A549 (cell line): ENCODE results near the gene TMEM272. TPM values are rescaled to one million over a fixed set of nuclear protein-coding genes. Genes with fewer than 3 reads are reported as not detected.

ENCODE experiments used
- ATAC-seq, 2 experiments: fragments of 200-7000 bp in 1 of 2; fragments of >200 bp in 1 of 2; cut with Nextera tagmentation in 1 of 2; cut with Tn5 transposase in 1 of 2; 3 replicates each; pipeline versions ENCODE4 v1.8.0 to v1.9.1; 2018 to 2020; ENCODE audit warnings: mild to moderate bottlenecking in 1 of 2, moderate library complexity in 1 of 2
- CTCF ChIA-PET: fragments of 300-600 bp; sonication (Branson Sonifier 250); formaldehyde crosslinking; extraction: SDS; loops from one replicate; lab custom pipeline; 2021; ENCODE audit warnings: antibody characterized with exemption, inconsistent platforms; lab: Yijun Ruan, JAX
- POLR2A ChIA-PET: fragments of 350-600 bp; formaldehyde crosslinking; extraction: SDS; loops from one replicate; lab custom pipeline; 2021; ENCODE audit warnings: antibody characterized with exemption, inconsistent platforms; lab: Yijun Ruan, JAX
- DNase-seq, 2 experiments: peaks; one replicate each; pipeline versions ENCODE4 v3.0.0 to v3.0.0-alpha.2; 2011 to 2016; ENCODE audit warnings: low read depth in 1 of 2, low spot score in 1 of 2
- FAIRE-seq: peaks from 2 replicates; lab custom pipeline; 2011; peaks lifted over from hg19 to GRCh38; lab: Jason Lieb, UNC
- H3K27ac ChIP-seq, 2 experiments: fragments of >200 bp; sonication (Bioruptor Twin); formaldehyde crosslinking; 3 replicates each; pipeline ENCODE4 v1.5.1; 2016 to 2017
- H3K4me1 ChIP-seq: fragments of >200 bp; sonication (Bioruptor Twin); formaldehyde crosslinking; 3 replicates; pipeline ENCODE4 v1.6.1; 2016
- H3K4me2 ChIP-seq: fragments of >200 bp; sonication (Bioruptor Twin); formaldehyde crosslinking; 3 replicates; pipeline ENCODE4 v1.6.1; 2016
- H3K4me3 ChIP-seq: fragments of >200 bp; sonication (Bioruptor Twin); formaldehyde crosslinking; 3 replicates; pipeline ENCODE4 v1.5.1; 2016
- H3K9me3 ChIP-seq: fragments of >200 bp; sonication (Bioruptor Twin); formaldehyde crosslinking; 3 replicates; pipeline ENCODE4 v1.6.1; 2016
- CEBPB ChIP-seq, 2 experiments: fragments of >200 bp in 1 of 2; sonication (Bioruptor Twin) in 1 of 2; formaldehyde crosslinking in 1 of 2; IDR thresholded peaks; 2 replicates each; pipeline ENCODE4 v1.6.1; 2012 to 2016
- EP300 ChIP-seq, 2 experiments: fragments of >200 bp; sonication (Bioruptor Twin); formaldehyde crosslinking; IDR thresholded peaks; 2 replicates in 1 of 2; 3 replicates in 1 of 2; pipeline ENCODE4 v1.6.1; 2016 to 2017
- HDAC2 ChIP-seq: fragments of 200-600 bp; sonication (generic); IDR thresholded peaks from 2 replicates; pipeline ENCODE4 v1.6.1; 2016
- HEYL ChIP-seq: fragments of 250-450 bp; sonication (Bioruptor Pico); IDR thresholded peaks from 2 replicates; pipeline ENCODE4 v1.8.0; 2021; ENCODE audit warnings: mild to moderate bottlenecking, moderate library complexity
- HOXB13 ChIP-seq: fragments of 250-450 bp; sonication (Bioruptor Pico); IDR thresholded peaks from 2 replicates; pipeline ENCODE4 v1.5.0; 2020; ENCODE audit warnings: low read depth, mild to moderate bottlenecking, moderate library complexity
- HOXB5 ChIP-seq: fragments of 250-450 bp; sonication (Bioruptor Pico); IDR thresholded peaks from 2 replicates; pipeline ENCODE4 v1.5.0; 2020; ENCODE audit warnings: mild to moderate bottlenecking, moderate library complexity
- JUN ChIP-seq, 2 experiments: fragments of >200 bp; sonication (Bioruptor Twin); formaldehyde crosslinking; IDR thresholded peaks; 2 replicates in 1 of 2; 3 replicates in 1 of 2; pipeline ENCODE4 v1.6.1; 2016 to 2017
- KDM1A ChIP-seq: fragments of 200-600 bp; sonication (generic); IDR thresholded peaks from 2 replicates; pipeline ENCODE4 v1.6.1; 2016; ENCODE audit warnings: low read depth, mild to moderate bottlenecking
- MAZ ChIP-seq: fragments of 150-350 bp; IDR thresholded peaks from 2 replicates; pipeline ENCODE4 v1.6.1; 2014; ENCODE audit warnings: antibody characterized with exemption, low read depth, low read length, borderline replicate concordance
- NPAS2 ChIP-seq: fragments of 250-450 bp; sonication (Bioruptor Pico); IDR thresholded peaks from 2 replicates; pipeline ENCODE4 v1.8.0; 2022; ENCODE audit warnings: mild to moderate bottlenecking, moderate library complexity, borderline replicate concordance
- POLR2AphosphoS2 ChIP-seq: conservative IDR thresholded peaks from 2 replicates; pipeline ENCODE4 v1.6.1; 2012; ENCODE audit warnings: low read length, improper control_type of control experiment, inconsistent platforms
- RFX5 ChIP-seq: fragments of 450-650 bp; IDR thresholded peaks from 2 replicates; pipeline ENCODE4 v1.7.1; 2014; ENCODE audit warnings: antibody characterized with exemption, mild to moderate bottlenecking, moderate library complexity
- ZNF302 ChIP-seq: fragments of 250-450 bp; sonication (Bioruptor Pico); IDR thresholded peaks from 2 replicates; pipeline ENCODE4 v1.9.0; 2021; ENCODE audit warnings: inconsistent platforms, mild to moderate bottlenecking, moderate library complexity
- ZSCAN20 ChIP-seq: fragments of 250-450 bp; sonication (Bioruptor Pico); IDR thresholded peaks from 2 replicates; pipeline ENCODE4 v1.8.0; 2022; ENCODE audit warnings: mild to moderate bottlenecking, moderate library complexity
- WGBS: methylation state at CpG from one replicate; pipeline ENCODE4 v1.1.6; 2017; ENCODE audit errors: missing lambda C conversion rate; 5-methylcytosine and 5-hydroxymethylcytosine counted together
- polyA plus RNA-seq, 4 experiments: library from polyadenylated mRNA; depleted of rRNA in 3 of 4; stranded (reverse); fragments of >200 nt; fragmentation: RNase III in 1 of 4; extraction: RNeasy Plus Mini Kit Qiagen cat#74134 plus additional on column Dnase treatment in 1 of 4; gene quantifications; 2 replicates in 3 of 4; 3 replicates in 1 of 4; pipeline ENCODE4 v1.2.3, GENCODE V29; 2011 to 2017
- TF ChIP-seq, protein P1 (sequence below): fragments of 450-650 bp; IDR thresholded peaks from 2 replicates; pipeline ENCODE4 v1.6.1; 2014; ENCODE audit warnings: antibody characterized with exemption
- TF ChIP-seq, protein P2 (sequence below): fragments of 250-450 bp; sonication (Bioruptor Pico); IDR thresholded peaks from 2 replicates; pipeline ENCODE4 v1.5.0; 2020; ENCODE audit warnings: low read depth, mild to moderate bottlenecking, moderate library complexity
- TF ChIP-seq, protein P3 (sequence below): IDR thresholded peaks from 2 replicates; pipeline ENCODE4 v1.6.1; 2012
- TF ChIP-seq, protein P4 (sequence below): fragments of 150-350 bp; IDR thresholded peaks from 2 replicates; pipeline ENCODE4 v1.6.1; 2014; ENCODE audit warnings: low read depth, mild to moderate bottlenecking, low read length
- TF ChIP-seq, protein P5 (sequence below): IDR thresholded peaks from 2 replicates; pipeline ENCODE4 v1.6.1; 2012
- TF ChIP-seq, protein P6 (sequence below): fragments of >200 bp; sonication (Bioruptor Twin); formaldehyde crosslinking; IDR thresholded peaks from 3 replicates; pipeline ENCODE4 v1.6.1; 2016
- TF ChIP-seq, protein P7 (sequence below): fragments of >200 bp; sonication (Bioruptor Twin); formaldehyde crosslinking; IDR thresholded peaks from 3 replicates; pipeline ENCODE4 v1.5.1; 2016
- TF ChIP-seq, protein P8 (sequence below): fragments of 200-600 bp; sonication (generic); IDR thresholded peaks from 2 replicates; pipeline ENCODE4 v1.6.1; 2016; ENCODE audit warnings: antibody characterized with exemption, mild to moderate bottlenecking, moderate library complexity

The TMEM272 gene
- polyA plus RNA-seq, 2 of the 4 experiments (the other 2 are of a cell fraction): not detected

DNA sequence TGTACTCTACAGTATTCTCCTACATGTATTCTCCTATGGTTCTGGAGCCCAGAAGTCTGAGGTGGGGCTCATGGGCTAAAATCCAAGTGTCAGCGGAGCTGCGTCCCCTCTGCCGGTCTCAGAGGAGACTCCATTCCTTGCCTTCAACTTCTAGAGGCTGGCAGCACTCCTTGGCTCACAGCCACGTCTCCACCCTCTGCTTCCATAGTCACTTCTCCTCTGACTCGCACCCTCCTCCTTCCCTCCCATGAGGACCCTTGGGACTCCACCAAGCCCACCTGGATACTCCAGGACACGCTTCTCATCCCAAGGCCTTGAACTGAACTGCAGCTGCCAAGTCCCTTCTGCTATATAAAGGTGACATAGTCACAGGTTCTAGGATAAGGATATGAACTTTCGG is 68.8 kb downstream of the TMEM272 start:
- no peak for ATAC-seq
- no peak for DNase-seq
- H3K4me3 ChIP-seq: no peak overlapping the region
- H3K27ac ChIP-seq: no peak overlapping the region
- H3K9me3 ChIP-seq: no peaks in the 10 kb centered on the region
- ChIA-PET CTCF (no interaction called here), POLR2A (no interaction called here)
- TF ChIP-seq RFX5: no peak
- TF ChIP-seq MAZ: no peak
- TF ChIP-seq, protein P1, sequence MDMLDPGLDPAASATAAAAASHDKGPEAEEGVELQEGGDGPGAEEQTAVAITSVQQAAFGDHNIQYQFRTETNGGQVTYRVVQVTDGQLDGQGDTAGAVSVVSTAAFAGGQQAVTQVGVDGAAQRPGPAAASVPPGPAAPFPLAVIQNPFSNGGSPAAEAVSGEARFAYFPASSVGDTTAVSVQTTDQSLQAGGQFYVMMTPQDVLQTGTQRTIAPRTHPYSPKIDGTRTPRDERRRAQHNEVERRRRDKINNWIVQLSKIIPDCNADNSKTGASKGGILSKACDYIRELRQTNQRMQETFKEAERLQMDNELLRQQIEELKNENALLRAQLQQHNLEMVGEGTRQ: no peak
- TF ChIP-seq KDM1A: no peak
- TF ChIP-seq, protein P2, sequence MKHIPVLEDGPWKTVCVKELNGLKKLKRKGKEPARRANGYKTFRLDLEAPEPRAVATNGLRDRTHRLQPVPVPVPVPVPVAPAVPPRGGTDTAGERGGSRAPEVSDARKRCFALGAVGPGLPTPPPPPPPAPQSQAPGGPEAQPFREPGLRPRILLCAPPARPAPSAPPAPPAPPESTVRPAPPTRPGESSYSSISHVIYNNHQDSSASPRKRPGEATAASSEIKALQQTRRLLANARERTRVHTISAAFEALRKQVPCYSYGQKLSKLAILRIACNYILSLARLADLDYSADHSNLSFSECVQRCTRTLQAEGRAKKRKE (CRISPR knock-in tag): no peak
- TF ChIP-seq HOXB5 (CRISPR knock-in tag): no peak
- TF ChIP-seq, protein P3, sequence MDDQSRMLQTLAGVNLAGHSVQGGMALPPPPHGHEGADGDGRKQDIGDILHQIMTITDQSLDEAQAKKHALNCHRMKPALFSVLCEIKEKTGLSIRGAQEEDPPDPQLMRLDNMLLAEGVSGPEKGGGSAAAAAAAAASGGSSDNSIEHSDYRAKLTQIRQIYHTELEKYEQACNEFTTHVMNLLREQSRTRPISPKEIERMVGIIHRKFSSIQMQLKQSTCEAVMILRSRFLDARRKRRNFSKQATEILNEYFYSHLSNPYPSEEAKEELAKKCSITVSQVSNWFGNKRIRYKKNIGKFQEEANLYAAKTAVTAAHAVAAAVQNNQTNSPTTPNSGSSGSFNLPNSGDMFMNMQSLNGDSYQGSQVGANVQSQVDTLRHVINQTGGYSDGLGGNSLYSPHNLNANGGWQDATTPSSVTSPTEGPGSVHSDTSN: no peak
- no peak for TF ChIP-seq ZNF302 (CRISPR knock-in tag)
- TF ChIP-seq, protein P4, sequence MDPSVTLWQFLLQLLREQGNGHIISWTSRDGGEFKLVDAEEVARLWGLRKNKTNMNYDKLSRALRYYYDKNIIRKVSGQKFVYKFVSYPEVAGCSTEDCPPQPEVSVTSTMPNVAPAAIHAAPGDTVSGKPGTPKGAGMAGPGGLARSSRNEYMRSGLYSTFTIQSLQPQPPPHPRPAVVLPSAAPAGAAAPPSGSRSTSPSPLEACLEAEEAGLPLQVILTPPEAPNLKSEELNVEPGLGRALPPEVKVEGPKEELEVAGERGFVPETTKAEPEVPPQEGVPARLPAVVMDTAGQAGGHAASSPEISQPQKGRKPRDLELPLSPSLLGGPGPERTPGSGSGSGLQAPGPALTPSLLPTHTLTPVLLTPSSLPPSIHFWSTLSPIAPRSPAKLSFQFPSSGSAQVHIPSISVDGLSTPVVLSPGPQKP: no peak
- TF ChIP-seq CEBPB (IDR thresholded peaks at IDR 0.05): no peak
- H3K4me1 ChIP-seq: no peaks in the 10 kb centered on the region
- no peak for FAIRE-seq
- 83% methylated on average over 7 of the region's 7 CpGs for WGBS
- H3K4me2 ChIP-seq: no peak overlapping the region

DNA sequence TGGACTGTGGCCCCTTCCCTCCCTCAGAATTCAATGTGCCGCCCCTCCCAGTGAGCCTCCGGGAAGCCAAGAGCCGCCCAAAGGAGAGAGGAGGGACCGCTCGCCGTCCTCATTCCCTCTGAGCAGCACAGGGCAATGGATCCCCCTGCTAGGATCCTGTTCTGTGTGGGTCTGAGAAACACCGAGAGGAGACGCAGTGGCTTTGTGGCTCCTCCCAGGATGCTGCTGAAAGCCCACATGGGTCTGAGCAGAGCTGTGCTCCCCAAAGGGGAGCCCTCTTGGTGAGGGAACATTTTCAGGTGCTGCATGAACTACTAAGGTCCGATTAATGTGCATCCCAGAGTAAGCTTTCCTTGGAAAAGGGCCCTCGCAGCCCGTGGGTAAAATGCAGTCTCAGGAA is 71.5 kb downstream of the TMEM272 start:
- no peaks in the 10 kb centered on the region for H3K4me1 ChIP-seq
- no peaks in the 10 kb centered on the region for H3K9me3 ChIP-seq
- no peak overlapping the region for H3K27ac ChIP-seq
- FAIRE-seq (no peak), DNase-seq (no peak), ATAC-seq (no peak)
- no peak overlapping the region for H3K4me3 ChIP-seq
- CTCF ChIA-PET: no interaction called here
- 91% methylated on average over 10 of the region's 11 CpGs for WGBS
- POLR2A ChIA-PET: no interaction called here
- H3K4me2 ChIP-seq: no peak overlapping the region
- TF ChIP-seq JUN (IDR thresholded peaks at IDR 0.05): no peak
- TF ChIP-seq, protein P5, sequence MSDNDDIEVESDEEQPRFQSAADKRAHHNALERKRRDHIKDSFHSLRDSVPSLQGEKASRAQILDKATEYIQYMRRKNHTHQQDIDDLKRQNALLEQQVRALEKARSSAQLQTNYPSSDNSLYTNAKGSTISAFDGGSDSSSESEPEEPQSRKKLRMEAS: no peak
- no peak for TF ChIP-seq ZSCAN20 (CRISPR knock-in tag)
- TF ChIP-seq, protein P6, sequence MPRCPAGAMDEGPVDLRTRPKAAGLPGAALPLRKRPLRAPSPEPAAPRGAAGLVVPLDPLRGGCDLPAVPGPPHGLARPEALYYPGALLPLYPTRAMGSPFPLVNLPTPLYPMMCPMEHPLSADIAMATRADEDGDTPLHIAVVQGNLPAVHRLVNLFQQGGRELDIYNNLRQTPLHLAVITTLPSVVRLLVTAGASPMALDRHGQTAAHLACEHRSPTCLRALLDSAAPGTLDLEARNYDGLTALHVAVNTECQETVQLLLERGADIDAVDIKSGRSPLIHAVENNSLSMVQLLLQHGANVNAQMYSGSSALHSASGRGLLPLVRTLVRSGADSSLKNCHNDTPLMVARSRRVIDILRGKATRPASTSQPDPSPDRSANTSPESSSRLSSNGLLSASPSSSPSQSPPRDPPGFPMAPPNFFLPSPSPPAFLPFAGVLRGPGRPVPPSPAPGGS: no peak
- TF ChIP-seq, protein P7, sequence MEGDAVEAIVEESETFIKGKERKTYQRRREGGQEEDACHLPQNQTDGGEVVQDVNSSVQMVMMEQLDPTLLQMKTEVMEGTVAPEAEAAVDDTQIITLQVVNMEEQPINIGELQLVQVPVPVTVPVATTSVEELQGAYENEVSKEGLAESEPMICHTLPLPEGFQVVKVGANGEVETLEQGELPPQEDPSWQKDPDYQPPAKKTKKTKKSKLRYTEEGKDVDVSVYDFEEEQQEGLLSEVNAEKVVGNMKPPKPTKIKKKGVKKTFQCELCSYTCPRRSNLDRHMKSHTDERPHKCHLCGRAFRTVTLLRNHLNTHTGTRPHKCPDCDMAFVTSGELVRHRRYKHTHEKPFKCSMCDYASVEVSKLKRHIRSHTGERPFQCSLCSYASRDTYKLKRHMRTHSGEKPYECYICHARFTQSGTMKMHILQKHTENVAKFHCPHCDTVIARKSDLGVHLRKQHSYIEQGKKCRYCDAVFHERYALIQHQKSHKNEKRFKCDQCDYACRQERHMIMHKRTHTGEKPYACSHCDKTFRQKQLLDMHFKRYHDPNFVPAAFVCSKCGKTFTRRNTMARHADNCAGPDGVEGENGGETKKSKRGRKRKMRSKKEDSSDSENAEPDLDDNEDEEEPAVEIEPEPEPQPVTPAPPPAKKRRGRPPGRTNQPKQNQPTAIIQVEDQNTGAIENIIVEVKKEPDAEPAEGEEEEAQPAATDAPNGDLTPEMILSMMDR: no peak
- TF ChIP-seq HEYL: no peak
- no peak for TF ChIP-seq POLR2AphosphoS2
- TF ChIP-seq EP300 (IDR thresholded peaks at IDR 0.05): no peak
- no peak for TF ChIP-seq HDAC2
- no peak for TF ChIP-seq HOXB13
- no peak for TF ChIP-seq ZNF302 (CRISPR knock-in tag)
- TF ChIP-seq, protein P8, sequence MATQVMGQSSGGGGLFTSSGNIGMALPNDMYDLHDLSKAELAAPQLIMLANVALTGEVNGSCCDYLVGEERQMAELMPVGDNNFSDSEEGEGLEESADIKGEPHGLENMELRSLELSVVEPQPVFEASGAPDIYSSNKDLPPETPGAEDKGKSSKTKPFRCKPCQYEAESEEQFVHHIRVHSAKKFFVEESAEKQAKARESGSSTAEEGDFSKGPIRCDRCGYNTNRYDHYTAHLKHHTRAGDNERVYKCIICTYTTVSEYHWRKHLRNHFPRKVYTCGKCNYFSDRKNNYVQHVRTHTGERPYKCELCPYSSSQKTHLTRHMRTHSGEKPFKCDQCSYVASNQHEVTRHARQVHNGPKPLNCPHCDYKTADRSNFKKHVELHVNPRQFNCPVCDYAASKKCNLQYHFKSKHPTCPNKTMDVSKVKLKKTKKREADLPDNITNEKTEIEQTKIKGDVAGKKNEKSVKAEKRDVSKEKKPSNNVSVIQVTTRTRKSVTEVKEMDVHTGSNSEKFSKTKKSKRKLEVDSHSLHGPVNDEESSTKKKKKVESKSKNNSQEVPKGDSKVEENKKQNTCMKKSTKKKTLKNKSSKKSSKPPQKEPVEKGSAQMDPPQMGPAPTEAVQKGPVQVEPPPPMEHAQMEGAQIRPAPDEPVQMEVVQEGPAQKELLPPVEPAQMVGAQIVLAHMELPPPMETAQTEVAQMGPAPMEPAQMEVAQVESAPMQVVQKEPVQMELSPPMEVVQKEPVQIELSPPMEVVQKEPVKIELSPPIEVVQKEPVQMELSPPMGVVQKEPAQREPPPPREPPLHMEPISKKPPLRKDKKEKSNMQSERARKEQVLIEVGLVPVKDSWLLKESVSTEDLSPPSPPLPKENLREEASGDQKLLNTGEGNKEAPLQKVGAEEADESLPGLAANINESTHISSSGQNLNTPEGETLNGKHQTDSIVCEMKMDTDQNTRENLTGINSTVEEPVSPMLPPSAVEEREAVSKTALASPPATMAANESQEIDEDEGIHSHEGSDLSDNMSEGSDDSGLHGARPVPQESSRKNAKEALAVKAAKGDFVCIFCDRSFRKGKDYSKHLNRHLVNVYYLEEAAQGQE: no peak
- no peak for TF ChIP-seq NPAS2
- TF ChIP-seq, all 56 proteins: peak for 0
